ENCODE measurements around the gene SPSB1. TPM values are rescaled to one million over a fixed set of nuclear protein-coding genes. Genes with fewer than 3 reads are reported as not detected.

The SPSB1 gene
- total RNA-seq, 4 donors from 2014 or later, result 30.5 to 65.0 (median 36.2) TPM

- no peak for DNase-seq
- Histone ChIP-seq H3K36me3 (peaks cover 28 to 38% of the 10 kb centered on the region in 2 donors), H3K4me3 (replicated peaks in 1 of 3) (no peak overlapping the region), H3K4me1 (no peaks in the 10 kb centered on the region), H3K27ac (no peak overlapping the region), H3K9me3 (no peaks in the 10 kb centered on the region), H3K27me3 (no peaks in the 10 kb centered on the region)
- intact Hi-C loops (cut with DNase I), result no loop called here
- no peak for TF ChIP-seq POLR2A (IDR thresholded peaks at IDR 0.05)
- TF ChIP-seq CTCF (IDR thresholded peaks at IDR 0.05), result no peak
- WGBS, 2 donors, result 91% methylated on average over 20 to 26 of the region's 26 CpGs
Observed at GRCh38 chr1:9263276-9263855, 29.3 kb upstream of the SPSB1 start.

DNA sequence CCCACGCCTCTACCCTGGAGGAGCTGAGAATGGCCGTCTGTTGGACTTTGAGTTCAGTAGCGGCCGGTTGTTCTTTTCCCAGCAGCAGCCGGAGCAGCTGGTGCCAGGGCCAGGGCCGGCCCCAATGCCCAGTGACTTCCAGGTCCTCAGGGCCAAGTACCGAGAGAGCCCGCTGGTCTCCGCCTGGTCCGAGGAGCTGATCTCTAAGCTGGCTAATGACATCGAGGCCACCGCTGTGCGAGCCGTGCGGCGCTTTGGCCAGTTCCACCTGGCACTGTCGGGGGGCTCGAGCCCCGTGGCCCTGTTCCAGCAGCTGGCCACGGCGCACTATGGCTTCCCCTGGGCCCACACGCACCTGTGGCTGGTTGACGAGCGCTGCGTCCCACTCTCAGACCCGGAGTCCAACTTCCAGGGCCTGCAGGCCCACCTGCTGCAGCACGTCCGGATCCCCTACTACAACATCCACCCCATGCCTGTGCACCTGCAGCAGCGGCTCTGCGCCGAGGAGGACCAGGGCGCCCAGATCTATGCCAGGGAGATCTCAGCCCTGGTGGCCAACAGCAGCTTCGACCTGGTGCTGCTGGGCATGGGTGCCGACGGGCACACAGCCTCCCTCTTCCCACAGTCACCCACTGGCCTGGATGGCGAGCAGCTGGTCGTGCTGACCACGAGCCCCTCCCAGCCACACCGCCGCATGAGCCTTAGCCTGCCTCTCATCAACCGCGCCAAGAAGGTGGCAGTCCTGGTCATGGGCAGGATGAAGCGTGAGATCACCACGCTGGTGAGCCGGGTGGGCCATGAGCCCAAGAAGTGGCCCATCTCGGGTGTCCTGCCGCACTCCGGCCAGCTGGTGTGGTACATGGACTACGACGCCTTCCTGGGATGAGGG is 28.5 kb upstream of the SPSB1 start:
- Histone ChIP-seq H3K27me3 (no peaks in the 10 kb centered on the region), H3K9me3 (no peaks in the 10 kb centered on the region), H3K4me1 (no peaks in the 10 kb centered on the region), H3K27ac (no peak overlapping the region), H3K4me3 (replicated peaks in 1 of 3) (no peak overlapping the region), H3K36me3 (peaks cover 28 to 38% of the 10 kb centered on the region in 2 donors)
- intact Hi-C loops (cut with DNase I), result no loop called here
- TF ChIP-seq POLR2A (IDR thresholded peaks at IDR 0.05) (no peak), CTCF (IDR thresholded peaks at IDR 0.05) (no peak)
- WGBS, 2 donors, result 96 to 97% methylated on average over 24 to 41 of the region's 50 CpGs
- DNase-seq, result no peak

DNA sequence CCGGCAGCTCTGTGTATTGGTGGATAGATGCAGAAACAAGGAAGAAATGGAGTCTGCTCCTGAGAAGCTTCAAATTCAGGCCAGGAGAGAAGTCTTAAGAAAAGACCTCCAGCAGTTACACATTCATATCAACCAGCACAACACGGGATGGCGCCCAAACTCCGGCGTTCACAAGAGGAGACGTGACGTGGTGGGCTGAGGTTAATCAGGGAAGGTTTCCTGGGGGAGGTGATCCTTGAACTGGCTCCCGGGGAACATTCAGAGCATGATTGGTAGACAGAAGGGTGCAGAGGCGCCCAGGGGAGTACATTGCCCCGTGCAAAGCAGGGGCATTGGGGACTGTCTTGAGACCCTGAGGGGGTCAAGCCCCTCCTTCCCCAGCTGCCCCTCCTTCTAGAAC is 27.7 kb upstream of the SPSB1 start:
- no peak for TF ChIP-seq CTCF (IDR thresholded peaks at IDR 0.05)
- TF ChIP-seq POLR2A (IDR thresholded peaks at IDR 0.05), result no peak
- H3K4me1 ChIP-seq, result peaks cover under 1 to 2% of the 10 kb centered on the region in 2 donors
- H3K27ac ChIP-seq, result no peak overlapping the region
- no peaks in the 10 kb centered on the region for H3K9me3 ChIP-seq
- intact Hi-C loops (cut with DNase I), result no loop called here
- H3K4me3 ChIP-seq (replicated peaks in 1 of 3), result no peak overlapping the region
- H3K36me3 ChIP-seq, result peaks cover 28 to 38% of the 10 kb centered on the region in 2 donors
- DNase-seq, result no peak
- WGBS, 2 donors, result 91 to 92% methylated on average over 10 of the region's 10 CpGs
- H3K27me3 ChIP-seq, result no peaks in the 10 kb centered on the region

DNA sequence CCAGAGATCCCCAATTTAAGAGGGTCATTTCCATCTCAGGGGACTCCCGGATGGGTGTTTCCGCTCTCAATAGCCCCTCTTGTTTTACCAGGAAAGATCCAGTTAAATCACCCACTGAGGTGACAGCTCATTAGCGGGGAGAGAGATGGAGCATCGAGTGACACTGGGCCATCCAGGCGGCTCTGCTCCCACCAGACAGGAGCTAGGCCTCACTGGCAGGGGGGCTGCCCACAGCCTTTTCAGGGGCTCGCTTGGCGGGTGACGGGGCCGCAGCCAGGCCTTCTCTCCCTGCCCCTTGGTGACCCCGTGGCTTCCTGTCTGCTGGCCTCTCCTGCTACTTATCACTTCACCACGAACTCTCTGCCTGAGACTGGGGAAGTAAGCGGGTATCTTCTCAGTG is 26.7 kb upstream of the SPSB1 start:
- no peak for TF ChIP-seq CTCF (IDR thresholded peaks at IDR 0.05)
- no peak for TF ChIP-seq POLR2A (IDR thresholded peaks at IDR 0.05)
- Histone ChIP-seq H3K27ac (no peak overlapping the region), H3K4me3 (replicated peaks in 1 of 3) (no peak overlapping the region), H3K4me1 (peaks cover 10 to 11% of the 10 kb centered on the region in 2 donors), H3K27me3 (no peaks in the 10 kb centered on the region), H3K9me3 (no peaks in the 10 kb centered on the region), H3K36me3 (peaks cover 28 to 38% of the 10 kb centered on the region in 2 donors)
- no peak for DNase-seq
- 91 to 92% methylated on average over 7 to 12 of the region's 12 CpGs for WGBS, 2 donors
- intact Hi-C loops (cut with DNase I), result no loop called here

DNA sequence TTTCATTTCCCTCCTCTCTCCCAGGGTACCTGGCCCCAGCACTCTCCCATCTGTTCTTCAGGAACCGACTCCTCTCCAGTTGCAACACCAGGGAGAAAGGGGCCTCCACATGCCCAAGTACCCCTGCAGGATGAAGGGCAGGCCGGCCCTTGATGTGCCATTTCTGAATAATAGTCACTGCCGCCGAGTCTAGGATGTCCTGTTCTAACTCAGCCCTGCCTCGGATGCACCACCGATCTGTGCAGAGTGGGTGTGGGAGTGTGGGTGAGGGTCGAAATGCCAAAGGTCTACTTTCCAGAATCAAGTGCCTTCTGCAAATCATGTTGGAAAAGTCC is 25.4 kb upstream of the SPSB1 start:
- peaks cover 22 to 34% of the 10 kb centered on the region in 2 donors for H3K36me3 ChIP-seq
- intact Hi-C loops (cut with DNase I), result no loop called here
- DNase-seq, result no peak
- H3K27ac ChIP-seq, result no peak overlapping the region
- no peaks in the 10 kb centered on the region for H3K27me3 ChIP-seq
- peaks cover 10 to 12% of the 10 kb centered on the region in 2 donors for H3K4me1 ChIP-seq
- no peak overlapping the region for H3K4me3 ChIP-seq (replicated peaks in 1 of 3)
- TF ChIP-seq POLR2A (IDR thresholded peaks at IDR 0.05) (no peak), CTCF (IDR thresholded peaks at IDR 0.05) (no peak)
- 86 to 91% methylated on average over 7 of the region's 7 CpGs for WGBS, 2 donors
- no peaks in the 10 kb centered on the region for H3K9me3 ChIP-seq

Data from thyroid gland (tissue), 4 donors.